HFF-Myc (cell line): ENCODE data around the gene UFD1.

Source experiments
- DNase-seq: peaks from one replicate; pipeline ENCODE4 v3.0.0-alpha.2; 2011; ENCODE audit warnings: low read depth; ENCODE audit errors: extremely low read depth
- H3K4me3 ChIP-seq: replicated peaks from 2 replicates; pipeline ENCODE4 v1.5.1; 2011; ENCODE audit warnings: low read depth, mild to moderate bottlenecking, control low read depth, low read length
- CTCF ChIP-seq: IDR thresholded peaks from 2 replicates; pipeline ENCODE4 v1.5.1; 2012; ENCODE audit warnings: mild to moderate bottlenecking, low read depth, low read length, control low read depth; ENCODE audit errors: missing control alignments

UFD1 gene

GRCh38 chr22:19498154-19498865, 19.3 kb upstream of the UFD1 start:
- TF ChIP-seq CTCF, result no peak
- no peak overlapping the region for H3K4me3 ChIP-seq
- DNase-seq, result no peak

- TF ChIP-seq CTCF, result no peak
- no peak for DNase-seq
- no peak overlapping the region for H3K4me3 ChIP-seq
These were observed 18.3 kb upstream of the UFD1 start for GRCh38 chr22:19497245-19497644.

GRCh38 chr22:19496324-19496630, 17.3 kb upstream of the UFD1 start:
- no peak overlapping the region for H3K4me3 ChIP-seq
- DNase-seq, result no peak
- TF ChIP-seq CTCF, result no peak

GRCh38 chr22:19495562-19496323, 16.8 kb upstream of the UFD1 start:
- H3K4me3 ChIP-seq, result no peak overlapping the region
- TF ChIP-seq CTCF, result no peak
- no peak for DNase-seq

GRCh38 chr22:19494676-19495173, 15.7 kb upstream of the UFD1 start:
- TF ChIP-seq CTCF, result no peak
- DNase-seq, result no peak
- H3K4me3 ChIP-seq, result no peak overlapping the region

GRCh38 chr22:19494001-19494560, 15.1 kb upstream of the UFD1 start:
- H3K4me3 ChIP-seq, result no peak overlapping the region
- TF ChIP-seq CTCF, result no peak
- DNase-seq, result no peak
